ENCODE results near the gene CCDC200.

The CCDC200 gene

DNA sequence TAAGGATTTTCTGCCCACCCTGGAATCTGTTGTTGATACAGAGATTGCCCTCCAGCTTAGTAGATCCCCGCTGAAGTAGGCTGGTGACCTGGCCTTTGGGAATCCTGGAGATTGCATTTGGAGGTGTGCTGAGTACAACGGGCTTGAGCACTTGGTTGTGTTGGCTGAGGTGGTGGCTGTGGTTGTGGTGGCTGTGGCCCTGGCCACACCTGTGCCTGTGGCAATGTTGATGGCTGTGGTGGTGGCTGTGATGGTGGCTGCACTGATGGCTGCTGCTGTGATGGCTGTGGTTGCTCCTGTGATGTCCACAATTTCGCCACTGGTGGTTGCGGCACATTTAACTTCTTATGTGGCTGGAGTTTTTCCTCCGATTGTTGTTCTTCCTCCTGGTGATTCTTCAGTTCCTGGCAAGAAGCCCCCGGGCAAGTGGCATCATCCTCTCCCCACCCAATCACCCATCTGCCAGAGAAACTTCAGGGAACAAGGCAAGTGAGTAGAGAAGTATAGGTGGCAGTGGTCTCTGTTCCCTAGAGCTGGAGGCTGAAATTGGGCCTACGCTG is 4.2 kb downstream of the CCDC200 start:
- TF ChIP-seq, protein P1, sequence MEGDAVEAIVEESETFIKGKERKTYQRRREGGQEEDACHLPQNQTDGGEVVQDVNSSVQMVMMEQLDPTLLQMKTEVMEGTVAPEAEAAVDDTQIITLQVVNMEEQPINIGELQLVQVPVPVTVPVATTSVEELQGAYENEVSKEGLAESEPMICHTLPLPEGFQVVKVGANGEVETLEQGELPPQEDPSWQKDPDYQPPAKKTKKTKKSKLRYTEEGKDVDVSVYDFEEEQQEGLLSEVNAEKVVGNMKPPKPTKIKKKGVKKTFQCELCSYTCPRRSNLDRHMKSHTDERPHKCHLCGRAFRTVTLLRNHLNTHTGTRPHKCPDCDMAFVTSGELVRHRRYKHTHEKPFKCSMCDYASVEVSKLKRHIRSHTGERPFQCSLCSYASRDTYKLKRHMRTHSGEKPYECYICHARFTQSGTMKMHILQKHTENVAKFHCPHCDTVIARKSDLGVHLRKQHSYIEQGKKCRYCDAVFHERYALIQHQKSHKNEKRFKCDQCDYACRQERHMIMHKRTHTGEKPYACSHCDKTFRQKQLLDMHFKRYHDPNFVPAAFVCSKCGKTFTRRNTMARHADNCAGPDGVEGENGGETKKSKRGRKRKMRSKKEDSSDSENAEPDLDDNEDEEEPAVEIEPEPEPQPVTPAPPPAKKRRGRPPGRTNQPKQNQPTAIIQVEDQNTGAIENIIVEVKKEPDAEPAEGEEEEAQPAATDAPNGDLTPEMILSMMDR (IDR thresholded peaks at IDR 0.05; ENCODE audit: insufficient read depth, low read depth, low read length, missing control alignments) = no peak
- no peak overlapping the region for H3K4me3 ChIP-seq (ENCODE audit: low read length)
- no peak for DNase-seq (ENCODE audit: low read depth)

- DNase-seq (ENCODE audit: low read depth) = no peak
- TF ChIP-seq, protein P1 (IDR thresholded peaks at IDR 0.05; ENCODE audit: insufficient read depth, low read depth, low read length, missing control alignments) = no peak
- H3K4me3 ChIP-seq (ENCODE audit: low read length) = no peak overlapping the region
Measured at GRCh38 chr17:43220511-43221125, 7.8 kb downstream of the CCDC200 start.

DNA sequence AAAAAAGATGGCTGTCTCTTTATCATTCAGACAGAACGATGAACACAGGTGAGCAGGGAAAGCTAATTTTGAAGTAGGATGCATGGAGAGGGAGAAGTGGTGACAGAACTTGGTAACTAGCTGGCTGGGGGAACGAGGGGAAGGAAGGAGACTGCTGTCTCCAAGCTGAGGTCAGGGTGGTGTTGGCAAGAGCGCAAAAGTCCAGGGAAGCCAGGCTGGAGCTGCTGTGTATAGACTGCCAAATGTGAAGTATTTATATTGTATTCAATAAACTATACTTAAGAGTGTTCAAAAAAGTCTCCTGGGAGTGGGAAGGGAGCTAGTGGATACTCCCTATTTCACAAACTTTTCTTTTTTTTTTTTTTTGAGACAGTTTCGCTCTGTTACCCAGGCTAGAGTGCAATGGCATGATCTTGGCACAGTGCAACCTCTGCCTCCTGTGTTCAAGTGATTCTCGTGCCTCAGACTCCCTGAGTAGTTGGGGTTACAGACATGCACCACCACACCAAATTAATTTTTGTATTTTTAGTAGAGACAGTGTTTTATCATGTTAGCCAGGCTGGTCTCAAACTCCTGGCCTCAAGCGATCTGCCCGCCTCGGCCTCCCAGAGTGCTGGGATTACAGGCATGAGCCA is 8.6 kb downstream of the CCDC200 start:
- TF ChIP-seq, protein P1 (IDR thresholded peaks at IDR 0.05; ENCODE audit: insufficient read depth, low read depth, low read length, missing control alignments) = no peak
- no peak for DNase-seq (ENCODE audit: low read depth)
- no peak overlapping the region for H3K4me3 ChIP-seq (ENCODE audit: low read length)

DNA sequence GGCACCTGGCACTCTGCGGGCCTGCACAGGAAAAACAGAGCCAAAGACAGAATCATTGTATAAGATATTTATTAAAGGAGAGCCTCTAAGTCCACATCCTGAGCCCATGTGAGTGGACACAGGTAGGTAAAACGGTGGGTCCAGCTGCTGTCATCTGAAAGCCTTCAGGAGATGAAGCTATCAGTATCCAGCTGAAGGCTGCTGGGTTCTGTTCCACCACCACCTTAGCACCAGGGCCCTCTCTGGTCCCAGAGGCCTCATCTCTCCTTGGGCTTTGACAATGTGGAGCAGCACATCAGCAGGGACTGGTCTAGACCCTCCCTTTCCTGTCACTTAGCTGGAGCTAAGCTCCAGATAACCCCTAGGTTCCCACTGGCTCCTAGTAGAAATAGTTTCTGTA is 9.4 kb downstream of the CCDC200 start:
- DNase-seq (ENCODE audit: low read depth) = no peak
- TF ChIP-seq, protein P1 (IDR thresholded peaks at IDR 0.05; ENCODE audit: insufficient read depth, low read depth, low read length, missing control alignments) = no peak
- H3K4me3 ChIP-seq (ENCODE audit: low read length) = no peak overlapping the region

GRCh38 chr17:43217614-43218087 is 10.8 kb downstream of the CCDC200 start:
- TF ChIP-seq, protein P1 (IDR thresholded peaks at IDR 0.05; ENCODE audit: insufficient read depth, low read depth, low read length, missing control alignments) = no peak
- H3K4me3 ChIP-seq (ENCODE audit: low read length) = no peak overlapping the region
- DNase-seq (ENCODE audit: low read depth) = no peak

DNA sequence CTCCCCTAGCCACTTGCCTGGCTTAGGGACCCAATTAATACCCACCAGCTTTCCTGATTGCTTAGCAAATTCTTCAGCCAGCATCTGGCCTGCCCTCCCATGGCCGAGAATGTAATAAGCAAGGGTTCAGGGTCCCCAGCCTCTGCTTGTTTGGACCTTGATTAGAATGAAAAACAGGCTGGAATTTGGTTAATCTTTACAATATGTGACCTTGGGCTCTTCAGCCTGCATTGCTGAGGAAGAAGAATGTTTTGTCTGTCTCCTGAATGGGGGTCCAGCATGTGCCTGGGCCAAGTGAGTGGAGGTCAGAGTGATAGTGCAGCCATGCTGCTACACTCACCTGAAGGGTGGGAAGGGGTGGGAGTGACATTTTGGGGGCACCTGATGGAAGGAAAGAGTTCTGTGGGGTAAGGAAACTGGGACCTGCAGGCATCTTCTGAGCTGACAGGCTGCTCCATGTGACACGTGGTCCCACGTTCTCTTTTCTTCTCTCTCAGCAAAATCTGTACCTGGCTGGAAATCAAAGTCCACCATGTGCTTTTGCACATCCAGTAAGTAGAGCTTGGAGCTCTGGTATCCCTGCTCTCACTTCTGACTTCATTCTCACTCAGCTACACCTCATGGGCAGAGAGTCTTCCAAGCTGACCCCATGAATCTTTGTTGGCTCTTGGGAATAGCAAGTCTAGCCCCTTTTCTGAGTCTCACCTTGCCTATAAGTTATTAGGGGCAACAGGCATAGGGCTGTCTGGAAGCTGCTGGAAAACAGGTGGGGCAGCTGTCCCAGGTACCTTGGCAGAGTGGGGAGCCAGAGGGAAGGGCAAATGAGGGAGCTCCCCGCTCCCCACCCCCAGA is 11.4 kb downstream of the CCDC200 start:
- no peak overlapping the region for H3K4me3 ChIP-seq (ENCODE audit: low read length)
- TF ChIP-seq, protein P1 (IDR thresholded peaks at IDR 0.05; ENCODE audit: insufficient read depth, low read depth, low read length, missing control alignments) = no peak
- no peak for DNase-seq (ENCODE audit: low read depth)

Measured in epithelial cell of esophagus (primary cell).